Breast epithelium (tissue), 4 donors: ENCODE data around the gene FBXW8. TPM values are rescaled to one million over a fixed set of nuclear protein-coding genes. Genes with fewer than 3 reads are reported as not detected.

Experiments used
- DNase-seq, 2 donors: peaks; one replicate each; pipeline ENCODE4 v3.0.0-alpha.2; 2019; ENCODE audit warnings: low spot score in 2 of 2
- H3K27ac ChIP-seq, 2 donors: fragments of 200-600 bp; sonication (generic) in 1 of 2; one replicate each; pipeline ENCODE4 v1.5.1; 2016 to 2019; ENCODE audit warnings: mild to moderate bottlenecking in 1 of 2
- H3K27me3 ChIP-seq, 2 donors: fragments of 200-600 bp; sonication (generic) in 1 of 2; one replicate each; pipeline versions ENCODE4 v1.5.1 to v1.6.0; 2017 to 2019; ENCODE audit warnings: control low read depth in 1 of 2, mild to moderate bottlenecking in 1 of 2
- H3K36me3 ChIP-seq: fragments of 200-600 bp; one replicate; pipeline ENCODE4 v1.5.1; 2019
- H3K4me1 ChIP-seq, 2 donors: fragments of 200-600 bp; sonication (generic); one replicate each; pipeline ENCODE4 v1.5.1; 2016 to 2019; ENCODE audit warnings: control low read depth in 1 of 2
- H3K4me3 ChIP-seq, 3 donors: fragments of 200-600 bp; sonication (generic); 1 replicate in 2 of 3; 2 replicates in 1 of 3; pipeline ENCODE4 v1.5.1; 2016 to 2019; ENCODE audit warnings: mild to moderate bottlenecking in 3 of 3, moderate library complexity in 2 of 3
- H3K9me3 ChIP-seq, 2 donors: fragments of 200-600 bp; sonication (generic) in 1 of 2; one replicate each; pipeline ENCODE4 v1.5.1; 2016 to 2019; ENCODE audit warnings: control low read depth in 1 of 2
- CTCF ChIP-seq, 3 donors: fragments of 450-650 bp; IDR thresholded peaks; one replicate each; pipeline ENCODE4 v1.5.1; 2016 to 2017; ENCODE audit warnings: antibody characterized with exemption in 3 of 3, mild to moderate bottlenecking in 3 of 3, moderate library complexity in 3 of 3
- POLR2A ChIP-seq: fragments of 450-650 bp; IDR thresholded peaks from one replicate; pipeline ENCODE4 v1.6.1; 2016; ENCODE audit warnings: antibody characterized with exemption, mild to moderate bottlenecking, moderate library complexity
- POLR2AphosphoS5 ChIP-seq, 3 donors: sonication (generic); formaldehyde crosslinking; IDR thresholded peaks; one replicate each; pipeline ENCODE4 v1.6.1; 2017; ENCODE audit warnings: antibody characterized with exemption in 3 of 3
- intact Hi-C: fragments of 100-400 bp; cut with DNase I; formaldehyde crosslinking; loops from one replicate; pipeline ENCODE4 v1.15.1; 2023; ENCODE audit warnings: low total_unique reads
- total RNA-seq, 3 donors: library from RNA; depleted of rRNA; stranded (reverse); fragments of >200 nt; gene quantifications; one replicate each; pipeline ENCODE4 v1.1.0, GENCODE V29; 2016

FBXW8 gene
- total RNA-seq, 3 donors from 2014 or later, result 14.9 to 22.3 (median 16.4) TPM

- intact Hi-C loops, result no loop called here
- H3K27me3 ChIP-seq, result no peaks in the 10 kb centered on the region
- H3K36me3 ChIP-seq, result no peaks in the 10 kb centered on the region
- H3K9me3 ChIP-seq, result peaks cover 5 to 8% of the 10 kb centered on the region in 2 donors
- H3K4me3 ChIP-seq, result no peak overlapping the region
- H3K27ac ChIP-seq, result no peak overlapping the region
- no peaks in the 10 kb centered on the region for H3K4me1 ChIP-seq
- DNase-seq, result no peak
- TF ChIP-seq POLR2AphosphoS5 (IDR thresholded peaks at IDR 0.05) (no peak), CTCF (IDR thresholded peaks at IDR 0.05) (no peak), POLR2A (no peak)
These were observed 29.0 kb downstream of the FBXW8 start for GRCh38 chr12:116939734-116940133.

DNA sequence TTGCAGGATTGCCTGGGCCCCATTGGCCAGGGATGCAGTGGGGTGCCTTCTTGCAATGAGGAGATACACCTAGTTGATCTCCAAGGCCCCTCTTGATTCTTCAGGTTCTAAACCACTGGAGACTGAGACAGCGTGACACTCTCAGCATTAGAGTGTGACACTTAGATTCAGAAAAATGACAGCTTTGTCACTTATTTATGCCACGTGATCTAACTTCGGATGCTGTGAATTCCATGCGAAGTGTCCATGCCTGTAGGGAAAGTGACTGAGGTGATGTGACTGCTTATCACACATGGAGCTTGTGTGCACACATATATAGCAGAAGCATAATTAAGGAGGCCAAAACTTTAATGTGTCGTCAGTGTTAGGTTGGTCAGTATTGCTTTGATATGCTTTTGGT is 30.4 kb downstream of the FBXW8 start:
- H3K4me3 ChIP-seq, result no peak overlapping the region
- peaks cover 5 to 8% of the 10 kb centered on the region in 2 donors for H3K9me3 ChIP-seq
- peaks cover 4% of the 10 kb centered on the region for H3K36me3 ChIP-seq
- no peaks in the 10 kb centered on the region for H3K4me1 ChIP-seq
- no peak for DNase-seq
- H3K27me3 ChIP-seq, result no peaks in the 10 kb centered on the region
- intact Hi-C loops, result no loop called here
- TF ChIP-seq POLR2AphosphoS5 (IDR thresholded peaks at IDR 0.05) (no peak), POLR2A (no peak), CTCF (IDR thresholded peaks at IDR 0.05) (no peak)
- H3K27ac ChIP-seq, result no peak overlapping the region

- H3K9me3 ChIP-seq, result peaks cover 5 to 8% of the 10 kb centered on the region in 2 donors
- intact Hi-C loops, result no loop called here
- no peaks in the 10 kb centered on the region for H3K4me1 ChIP-seq
- H3K27me3 ChIP-seq, result no peaks in the 10 kb centered on the region
- no peak for DNase-seq
- H3K4me3 ChIP-seq, result no peak overlapping the region
- peaks cover 4% of the 10 kb centered on the region for H3K36me3 ChIP-seq
- TF ChIP-seq CTCF (IDR thresholded peaks at IDR 0.05) (no peak), POLR2A (no peak), POLR2AphosphoS5 (IDR thresholded peaks at IDR 0.05) (no peak)
- no peak overlapping the region for H3K27ac ChIP-seq
These were observed 32.9 kb downstream of the FBXW8 start for GRCh38 chr12:116943419-116944372.

DNA sequence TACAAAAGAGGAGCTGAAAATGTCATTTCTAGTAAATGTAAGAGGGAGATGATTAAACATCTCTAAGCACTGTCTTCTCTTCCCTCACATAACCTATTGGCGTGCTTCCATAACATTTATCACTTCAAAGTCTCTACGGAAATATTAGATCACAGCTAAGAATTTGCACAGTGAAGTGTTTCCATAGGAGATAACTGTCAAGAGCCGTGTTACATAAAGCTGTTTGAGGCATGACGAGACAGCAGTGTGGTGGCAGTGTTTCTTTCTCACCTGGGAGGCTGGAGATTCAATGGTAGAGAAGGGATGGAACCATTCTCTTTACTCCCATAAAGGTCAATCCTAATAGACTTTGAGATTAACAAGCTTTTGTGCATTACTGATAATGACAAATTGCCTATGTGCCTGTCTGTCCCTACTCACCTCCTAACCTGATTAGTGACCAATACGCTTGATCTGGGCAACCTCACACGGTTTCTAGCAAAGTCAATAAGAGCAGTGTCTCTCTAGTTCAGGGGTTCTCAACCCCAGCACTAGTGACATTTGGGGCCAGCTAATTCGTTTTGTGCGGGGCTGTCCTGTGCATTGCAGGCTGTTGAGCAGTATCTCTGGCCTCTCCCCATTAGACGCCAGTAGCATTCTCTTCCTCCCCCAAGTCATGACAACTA is 35.3 kb downstream of the FBXW8 start:
- no peak for DNase-seq
- Histone ChIP-seq H3K36me3 (peaks cover 4% of the 10 kb centered on the region), H3K4me1 (no peaks in the 10 kb centered on the region), H3K27ac (no peak overlapping the region), H3K9me3 (peaks cover 5 to 8% of the 10 kb centered on the region in 2 donors), H3K27me3 (no peaks in the 10 kb centered on the region), H3K4me3 (no peak overlapping the region)
- intact Hi-C loops, result no loop called here
- TF ChIP-seq CTCF (IDR thresholded peaks at IDR 0.05) (no peak), POLR2A (no peak), POLR2AphosphoS5 (IDR thresholded peaks at IDR 0.05) (no peak)

GRCh38 chr12:116948298-116948697 is 37.5 kb downstream of the FBXW8 start:
- no peaks in the 10 kb centered on the region for H3K4me1 ChIP-seq
- H3K27me3 ChIP-seq, result no peaks in the 10 kb centered on the region
- no peak for DNase-seq
- H3K36me3 ChIP-seq, result peaks cover 4% of the 10 kb centered on the region
- no peak overlapping the region for H3K4me3 ChIP-seq
- H3K9me3 ChIP-seq, result peaks cover 0 to 7% of the 10 kb centered on the region in 2 donors
- intact Hi-C loops, result no loop called here
- TF ChIP-seq CTCF (IDR thresholded peaks at IDR 0.05) (no peak), POLR2A (no peak), POLR2AphosphoS5 (IDR thresholded peaks at IDR 0.05) (no peak)
- H3K27ac ChIP-seq, result no peak overlapping the region
